CD4-positive, alpha-beta T cell (primary cell): Measurements from ENCODE around the gene FAM184A. TPM values are rescaled to one million over a fixed set of nuclear protein-coding genes. Genes with fewer than 3 reads are reported as not detected.

ENCODE experiments used
- ATAC-seq: fragments of 200-7000 bp; cut with Tn5 transposase; one replicate; pipeline ENCODE4 v1.10.0; 2022; ENCODE audit warnings: mild to moderate bottlenecking; ENCODE audit not compliant: poor library complexity
- CTCF ChIA-PET: fragments of 350-600 bp; sonication (Branson Sonifier 250); formaldehyde crosslinking; loops from one replicate; lab custom pipeline; 2021; ENCODE audit warnings: antibody characterized with exemption, inconsistent platforms; lab: Charles Lee
- POLR2A ChIA-PET: fragments of 350-600 bp; sonication (Branson Sonifier 250); formaldehyde crosslinking; loops from one replicate; lab custom pipeline; 2021; ENCODE audit warnings: antibody characterized with exemption, inconsistent platforms; lab: Charles Lee
- DNase-seq, 14 experiments: peaks; one replicate each; pipeline ENCODE4 v3.0.0-alpha.2; 2013 to 2020; ENCODE audit warnings: mixed read lengths in 2 of 14
- H3K27ac ChIP-seq, 2 donors: one replicate each; pipeline versions ENCODE4 v1.5.1 to v1.7.0; 2013; ENCODE audit warnings: low read length in 2 of 2, low read depth in 1 of 2, mild to moderate bottlenecking in 1 of 2
- H3K27me3 ChIP-seq, 2 experiments: 1 replicate in 1 of 2; 2 replicates in 1 of 2; pipeline versions ENCODE4 v1.6.1 to v1.7.0; 2013; ENCODE audit warnings: low read length in 2 of 2, control low read depth in 1 of 2, mild to moderate bottlenecking in 1 of 2, moderate library complexity in 1 of 2; ENCODE audit not compliant: insufficient read depth in 2 of 2, control insufficient read depth in 1 of 2
- H3K36me3 ChIP-seq: one replicate; pipeline ENCODE4 v1.6.1; 2013; ENCODE audit warnings: low read length, control low read depth; ENCODE audit not compliant: insufficient read depth
- H3K4me1 ChIP-seq: one replicate; pipeline ENCODE4 v1.6.1; 2013; ENCODE audit warnings: low read length, control low read depth; ENCODE audit not compliant: insufficient read depth
- H3K4me3 ChIP-seq: one replicate; pipeline ENCODE4 v1.5.1; 2013; ENCODE audit warnings: mild to moderate bottlenecking, low read length, moderate library complexity
- H3K9me3 ChIP-seq, 2 experiments: 1 replicate in 1 of 2; 2 replicates in 1 of 2; pipeline versions ENCODE4 v1.6.1 to v1.7.0; 2013; ENCODE audit warnings: low read length in 2 of 2, mild to moderate bottlenecking in 2 of 2, control low read depth in 1 of 2, moderate library complexity in 1 of 2; ENCODE audit not compliant: control insufficient read depth in 1 of 2, insufficient read depth in 1 of 2
- H3K27ac Mint-ChIP-seq: one replicate; pipeline ENCODE4 v1.8.0; 2020; ENCODE audit warnings: mixed read lengths
- H3K27me3 Mint-ChIP-seq: one replicate; pipeline ENCODE4 v1.8.0; 2021; ENCODE audit warnings: mixed read lengths
- H3K36me3 Mint-ChIP-seq: one replicate; pipeline ENCODE4 v1.8.0; 2021; ENCODE audit warnings: low read depth, mixed read lengths
- H3K4me1 Mint-ChIP-seq: one replicate; pipeline ENCODE4 v1.8.0; 2021; ENCODE audit warnings: low read depth, mixed read lengths
- H3K4me3 Mint-ChIP-seq: one replicate; pipeline ENCODE4 v1.8.0; 2020; ENCODE audit warnings: mild to moderate bottlenecking, mixed read lengths
- H3K9me3 Mint-ChIP-seq: one replicate; pipeline ENCODE4 v1.8.0; 2020; ENCODE audit warnings: mixed read lengths
- intact Hi-C, 2 experiments: fragments of 100-400 bp; cut with DNase I in 1 of 2; cut with micrococcal nuclease in 1 of 2; formaldehyde crosslinking; loops; one replicate each; pipeline versions ENCODE4 v1.15.1 to v1.9.0; 2023 to 2025; cut with DNase I, micrococcal nuclease
- total RNA-seq, 174 experiments: library from RNA in 2 of 174; stranded (reverse) in 2 of 174; gene quantifications; one replicate each; pipeline ENCODE4 v1.2.3 and lab custom pipeline; 2021 to 2026
- TF ChIP-seq, protein P1 (sequence below): fragments of 200-600 bp; IDR thresholded peaks from one replicate; pipeline ENCODE4 v1.8.0; 2022; ENCODE audit warnings: antibody characterized with exemption, mild to moderate bottlenecking

Gene FAM184A
- total RNA-seq, 2 experiments from 2014 or later: 2.9 to 3.3 TPM

DNA sequence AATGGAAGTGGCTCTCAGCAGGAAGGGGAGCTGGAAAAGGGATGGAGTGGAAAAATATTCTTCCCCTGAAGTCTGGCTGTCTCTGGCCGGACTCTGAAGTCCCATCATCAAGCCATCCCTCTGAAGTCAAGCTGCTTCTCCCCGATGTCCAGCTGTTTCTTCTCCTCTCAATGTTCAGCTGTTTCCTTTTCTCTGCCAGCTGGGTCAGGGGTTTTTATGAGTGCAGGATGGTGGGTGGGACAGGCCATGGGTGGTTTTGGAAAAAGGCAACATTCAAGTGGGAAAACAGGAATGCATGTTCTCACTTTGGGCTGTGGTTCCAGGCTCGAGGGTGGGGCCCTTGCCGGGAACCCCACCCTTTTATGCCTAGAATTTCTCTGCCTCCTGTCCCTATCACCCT is 48.4 kb upstream of the FAM184A start:
- TF ChIP-seq, protein P1, sequence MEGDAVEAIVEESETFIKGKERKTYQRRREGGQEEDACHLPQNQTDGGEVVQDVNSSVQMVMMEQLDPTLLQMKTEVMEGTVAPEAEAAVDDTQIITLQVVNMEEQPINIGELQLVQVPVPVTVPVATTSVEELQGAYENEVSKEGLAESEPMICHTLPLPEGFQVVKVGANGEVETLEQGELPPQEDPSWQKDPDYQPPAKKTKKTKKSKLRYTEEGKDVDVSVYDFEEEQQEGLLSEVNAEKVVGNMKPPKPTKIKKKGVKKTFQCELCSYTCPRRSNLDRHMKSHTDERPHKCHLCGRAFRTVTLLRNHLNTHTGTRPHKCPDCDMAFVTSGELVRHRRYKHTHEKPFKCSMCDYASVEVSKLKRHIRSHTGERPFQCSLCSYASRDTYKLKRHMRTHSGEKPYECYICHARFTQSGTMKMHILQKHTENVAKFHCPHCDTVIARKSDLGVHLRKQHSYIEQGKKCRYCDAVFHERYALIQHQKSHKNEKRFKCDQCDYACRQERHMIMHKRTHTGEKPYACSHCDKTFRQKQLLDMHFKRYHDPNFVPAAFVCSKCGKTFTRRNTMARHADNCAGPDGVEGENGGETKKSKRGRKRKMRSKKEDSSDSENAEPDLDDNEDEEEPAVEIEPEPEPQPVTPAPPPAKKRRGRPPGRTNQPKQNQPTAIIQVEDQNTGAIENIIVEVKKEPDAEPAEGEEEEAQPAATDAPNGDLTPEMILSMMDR: no peak
- no peaks in the 10 kb centered on the region for H3K4me1 ChIP-seq
- no peaks in the 10 kb centered on the region for H3K27me3 Mint-ChIP-seq
- H3K9me3 Mint-ChIP-seq: no peaks in the 10 kb centered on the region
- no peak overlapping the region for H3K4me3 Mint-ChIP-seq
- H3K4me3 ChIP-seq: no peak overlapping the region
- intact Hi-C loops: no loop called here
- no peak for DNase-seq
- no peaks in the 10 kb centered on the region for H3K4me1 Mint-ChIP-seq
- CTCF ChIA-PET: no interaction called here
- no peaks in the 10 kb centered on the region for H3K36me3 ChIP-seq
- H3K27ac Mint-ChIP-seq: no peak overlapping the region
- H3K36me3 Mint-ChIP-seq: no peaks in the 10 kb centered on the region
- H3K9me3 ChIP-seq: no peaks in the 10 kb centered on the region
- no peak for ATAC-seq
- POLR2A ChIA-PET: no interaction called here
- no peak overlapping the region for H3K27ac ChIP-seq
- no peaks in the 10 kb centered on the region for H3K27me3 ChIP-seq

GRCh38 chr6:119126140-119126539 is 47.7 kb upstream of the FAM184A start:
- H3K4me3 ChIP-seq: no peak overlapping the region
- no peak overlapping the region for H3K27ac ChIP-seq
- intact Hi-C loops: no loop called here
- H3K27me3 Mint-ChIP-seq: no peaks in the 10 kb centered on the region
- TF ChIP-seq, protein P1: no peak
- H3K36me3 ChIP-seq: no peaks in the 10 kb centered on the region
- H3K4me3 Mint-ChIP-seq: no peak overlapping the region
- H3K9me3 Mint-ChIP-seq: no peaks in the 10 kb centered on the region
- no peaks in the 10 kb centered on the region for H3K9me3 ChIP-seq
- ChIA-PET CTCF (interaction anchor here (0.9 kb wide), 1 partner anchor 16 kb away, joined by 4 read pairs; no protein-coding TSS in a partner anchor), POLR2A (no interaction called here)
- ATAC-seq: no peak
- H3K36me3 Mint-ChIP-seq: no peaks in the 10 kb centered on the region
- no peak for DNase-seq
- H3K4me1 ChIP-seq: no peaks in the 10 kb centered on the region
- H3K4me1 Mint-ChIP-seq: no peaks in the 10 kb centered on the region
- no peak overlapping the region for H3K27ac Mint-ChIP-seq
- no peaks in the 10 kb centered on the region for H3K27me3 ChIP-seq

DNA sequence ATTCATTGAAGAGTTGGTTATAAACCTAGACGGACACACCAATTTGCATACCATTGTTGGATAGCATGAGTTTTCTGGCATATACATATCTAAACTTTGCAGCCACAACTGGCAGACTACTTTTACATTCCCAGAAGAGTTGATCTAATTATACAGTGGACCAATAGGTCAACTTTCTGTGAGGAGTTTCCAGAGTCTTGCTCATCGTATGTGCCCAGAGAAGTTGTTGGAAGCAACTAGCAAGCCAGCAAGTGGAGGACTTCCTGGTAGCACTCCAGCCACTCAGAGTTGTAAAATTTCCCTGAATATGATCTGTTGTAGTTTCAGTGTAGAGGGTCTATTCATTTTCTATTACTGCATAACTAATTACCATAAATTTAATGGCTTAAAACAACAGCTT is 47.1 kb upstream of the FAM184A start:
- Histone ChIP-seq H3K4me1 (no peaks in the 10 kb centered on the region), H3K4me3 (no peak overlapping the region), H3K27me3 (no peaks in the 10 kb centered on the region), H3K9me3 (no peaks in the 10 kb centered on the region), H3K27ac (no peak overlapping the region), H3K36me3 (no peaks in the 10 kb centered on the region)
- no peak overlapping the region for H3K27ac Mint-ChIP-seq
- no peak overlapping the region for H3K4me3 Mint-ChIP-seq
- ChIA-PET POLR2A (no interaction called here), CTCF (interaction anchor here (0.9 kb wide), 1 partner anchor 15 kb away, joined by 4 read pairs; no protein-coding TSS in a partner anchor)
- H3K27me3 Mint-ChIP-seq: no peaks in the 10 kb centered on the region
- ATAC-seq (no peak), DNase-seq (no peak)
- no peaks in the 10 kb centered on the region for H3K9me3 Mint-ChIP-seq
- TF ChIP-seq, protein P1: no peak
- no peaks in the 10 kb centered on the region for H3K36me3 Mint-ChIP-seq
- no peaks in the 10 kb centered on the region for H3K4me1 Mint-ChIP-seq
- intact Hi-C loops: no loop called here
